HepG2 (cell line): ENCODE results near the gene MDH1. TPM values are rescaled to one million over a fixed set of nuclear protein-coding genes. Genes with fewer than 3 reads are reported as not detected.

Experiments
- ATF1 ChIP-seq: IDR thresholded peaks from 2 replicates; pipeline ENCODE4 v1.6.1; 2016; ENCODE audit warnings: mild to moderate bottlenecking, control low read depth
- ATRX ChIP-seq: sonication (generic); formaldehyde crosslinking; IDR thresholded peaks from 2 replicates; pipeline ENCODE4 v1.4.0; 2020; ENCODE audit warnings: missing genetic modification reagents, borderline replicate concordance
- CREM ChIP-seq, 2 experiments: sonication (generic) in 1 of 2; formaldehyde crosslinking in 1 of 2; IDR thresholded peaks; 2 replicates each; pipeline versions ENCODE4 v1.4.0 to v1.6.1; 2016 to 2020; ENCODE audit warnings: antibody characterized with exemption in 1 of 2, mild to moderate bottlenecking in 1 of 2, missing genetic modification reagents in 1 of 2
- ESRRA ChIP-seq: sonication (generic); formaldehyde crosslinking; IDR thresholded peaks from 2 replicates; pipeline ENCODE4 v1.5.1; 2020; ENCODE audit warnings: mild to moderate bottlenecking, low read depth, missing genetic modification reagents
- FIP1L1 ChIP-seq: fragments of 200-400 bp; formaldehyde crosslinking; IDR thresholded peaks from 2 replicates; pipeline ENCODE4 v1.6.1; 2018; ENCODE audit warnings: low read depth, mild to moderate bottlenecking, low read length, moderate library complexity, borderline replicate concordance; ENCODE audit not compliant: insufficient read depth
- MIER3 ChIP-seq: IDR thresholded peaks from 2 replicates; pipeline ENCODE4 v1.6.1; 2016; ENCODE audit warnings: missing compliant biosample characterization, borderline replicate concordance
- MIXL1 ChIP-seq: IDR thresholded peaks from 2 replicates; pipeline ENCODE4 v1.6.1; 2016
- RELA ChIP-seq: sonication (generic); formaldehyde crosslinking; IDR thresholded peaks from 2 replicates; pipeline ENCODE4 v1.4.0; 2020; ENCODE audit warnings: missing genetic modification reagents
- SP140L ChIP-seq: sonication (generic); formaldehyde crosslinking; IDR thresholded peaks from 2 replicates; pipeline ENCODE4 v1.4.0; 2020; ENCODE audit warnings: missing genetic modification reagents, borderline replicate concordance
- TCF7L2 ChIP-seq: IDR thresholded peaks from 2 replicates; pipeline ENCODE4 v1.6.1; 2011; ENCODE audit warnings: mild to moderate bottlenecking, low read depth, low read length, moderate library complexity
- YEATS4 ChIP-seq: sonication (generic); formaldehyde crosslinking; IDR thresholded peaks from 2 replicates; pipeline ENCODE4 v1.4.0; 2020; ENCODE audit warnings: missing genetic modification reagents, borderline replicate concordance
- ZBTB3 ChIP-seq: sonication (generic); formaldehyde crosslinking; IDR thresholded peaks from 2 replicates; pipeline ENCODE4 v1.4.0; 2020; ENCODE audit warnings: low read depth, mild to moderate bottlenecking, moderate library complexity, missing genetic modification reagents, borderline replicate concordance
- ZFYVE20 ChIP-seq: sonication (generic); formaldehyde crosslinking; IDR thresholded peaks from 2 replicates; pipeline ENCODE4 v1.8.0; 2023; ENCODE audit warnings: low read depth, mild to moderate bottlenecking, moderate library complexity, missing genetic modification reagents, borderline replicate concordance
- ZNF224 ChIP-seq: sonication (generic); formaldehyde crosslinking; IDR thresholded peaks from 2 replicates; pipeline ENCODE4 v1.5.0; 2020; ENCODE audit warnings: mild to moderate bottlenecking, missing genetic modification reagents
- ZNF337 ChIP-seq: sonication (generic); formaldehyde crosslinking; IDR thresholded peaks from 2 replicates; pipeline ENCODE4 v1.5.1; 2020; ENCODE audit warnings: missing genetic modification reagents, low read depth, mild to moderate bottlenecking, borderline replicate concordance
- ZNF460 ChIP-seq: sonication (generic); formaldehyde crosslinking; IDR thresholded peaks from 2 replicates; pipeline ENCODE4 v1.5.1; 2020; ENCODE audit warnings: missing genetic modification reagents, mild to moderate bottlenecking, borderline replicate concordance
- ZNF496 ChIP-seq: sonication (generic); formaldehyde crosslinking; IDR thresholded peaks from 2 replicates; pipeline ENCODE4 v1.8.1; 2023; ENCODE audit warnings: mild to moderate bottlenecking, moderate library complexity, missing genetic modification reagents; ENCODE audit not compliant: insufficient replicate concordance
- ZNF644 ChIP-seq: IDR thresholded peaks from 2 replicates; pipeline ENCODE4 v1.6.1; 2016; ENCODE audit warnings: low read depth
- ZNF768 ChIP-seq: sonication (generic); formaldehyde crosslinking; IDR thresholded peaks from 2 replicates; pipeline ENCODE4 v1.4.0; 2020; ENCODE audit warnings: missing genetic modification reagents
- ZNF772 ChIP-seq: sonication (generic); formaldehyde crosslinking; IDR thresholded peaks from 2 replicates; pipeline ENCODE4 v1.5.0; 2020; ENCODE audit warnings: mild to moderate bottlenecking, missing genetic modification reagents
- ZSCAN29 ChIP-seq: sonication (generic); formaldehyde crosslinking; conservative IDR thresholded peaks from 2 replicates; pipeline ENCODE4 v1.4.0; 2020; ENCODE audit warnings: mild to moderate bottlenecking, missing genetic modification reagents
- polyA plus RNA-seq, 8 experiments: library from polyadenylated mRNA; depleted of rRNA in 3 of 8; stranded (reverse) in 7 of 8; unstranded in 1 of 8; fragments of >200 nt; fragmentation: Illumina TruSeq in 4 of 8; extraction: Trizol in 4 of 8; gene quantifications; 2 replicates each; pipeline versions ENCODE4 v1.2.1 to v1.2.3, GENCODE V29; 2011 to 2016; ENCODE audit warnings: low read depth in 4 of 8, missing spikeins in 1 of 8, mixed read lengths in 1 of 8; ENCODE audit not compliant: insufficient read depth in 1 of 8
- total RNA-seq, 5 experiments: library from RNA; depleted of rRNA; stranded (reverse); fragments of >200 nt; fragmentation: Illumina TruSeq; extraction: Trizol; gene quantifications; 2 replicates each; pipeline ENCODE4 v1.2.3, GENCODE V29; 2016; ENCODE audit warnings: low read depth in 1 of 5
- TF ChIP-seq, protein P1 (sequence below): IDR thresholded peaks from 2 replicates; pipeline ENCODE4 v1.6.1; 2016; ENCODE audit warnings: missing compliant biosample characterization, missing genetic modification reagents, borderline replicate concordance
- TF ChIP-seq, protein P2 (sequence below): sonication (generic); formaldehyde crosslinking; IDR thresholded peaks from 2 replicates; pipeline ENCODE4 v1.4.0; 2020; ENCODE audit warnings: missing genetic modification reagents, borderline replicate concordance
- TF ChIP-seq, protein P3 (sequence below): IDR thresholded peaks from 2 replicates; pipeline ENCODE4 v1.6.1; 2012; ENCODE audit warnings: low read depth, low read length, improper control_type of control experiment
- TF ChIP-seq, protein P4 (sequence below): sonication (generic); formaldehyde crosslinking; IDR thresholded peaks from 2 replicates; pipeline ENCODE4 v1.4.0; 2020; ENCODE audit warnings: missing genetic modification reagents; ENCODE audit errors: not compliant biosample characterization

Gene MDH1
- total and polyA plus RNA-seq, 2 of the 13 experiments (the other 11 are each of a cell fraction or from before 2014, with no cell fraction given) = 293 to 415 TPM

DNA sequence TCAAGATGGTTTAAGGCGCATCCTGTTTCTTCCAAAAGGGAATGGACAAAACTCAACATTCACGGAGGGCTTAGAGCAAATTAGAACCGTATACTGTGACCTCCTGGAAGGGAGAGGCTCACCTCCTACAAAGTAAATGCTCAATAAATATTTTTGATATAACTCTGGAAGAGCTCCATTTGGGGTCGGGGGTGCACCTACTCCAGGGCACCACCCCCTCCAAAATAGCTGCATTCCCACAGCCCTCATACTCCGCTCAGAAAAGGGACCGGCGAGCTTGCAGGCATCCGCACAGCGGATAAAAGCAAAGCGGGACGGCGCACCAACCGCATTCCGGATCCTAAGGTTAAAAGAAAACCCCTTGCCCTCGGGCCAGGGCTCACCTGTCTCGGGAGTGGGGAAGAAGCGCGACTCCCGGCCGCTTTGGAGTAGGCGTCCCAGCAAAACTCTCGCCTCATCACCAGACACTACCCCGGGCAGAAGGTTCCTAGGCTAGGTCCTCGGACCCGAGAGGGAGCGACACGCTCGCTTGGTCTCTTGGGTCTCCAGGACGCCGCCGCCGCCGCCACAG lies 864 bp upstream of the MDH1 start (continued):
- TF ChIP-seq, protein P1, sequence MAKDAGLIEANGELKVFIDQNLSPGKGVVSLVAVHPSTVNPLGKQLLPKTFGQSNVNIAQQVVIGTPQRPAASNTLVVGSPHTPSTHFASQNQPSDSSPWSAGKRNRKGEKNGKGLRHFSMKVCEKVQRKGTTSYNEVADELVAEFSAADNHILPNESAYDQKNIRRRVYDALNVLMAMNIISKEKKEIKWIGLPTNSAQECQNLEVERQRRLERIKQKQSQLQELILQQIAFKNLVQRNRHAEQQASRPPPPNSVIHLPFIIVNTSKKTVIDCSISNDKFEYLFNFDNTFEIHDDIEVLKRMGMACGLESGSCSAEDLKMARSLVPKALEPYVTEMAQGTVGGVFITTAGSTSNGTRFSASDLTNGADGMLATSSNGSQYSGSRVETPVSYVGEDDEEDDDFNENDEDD (CRISPR knock-in tag) = no peak
- TF ChIP-seq ZNF772 (CRISPR knock-in tag) = no peak
- TF ChIP-seq RELA (CRISPR knock-in tag) = 0 out of 2 replicates have a peak, but pooled peaks have one; percentile 12
- no peak for TF ChIP-seq TCF7L2
- TF ChIP-seq YEATS4 (CRISPR knock-in tag) = peak; percentile 35; the same call in 1 of the 2 replicates
- no peak for TF ChIP-seq MIXL1 (CRISPR knock-in tag)
- TF ChIP-seq ZFYVE20 (CRISPR knock-in tag) = no peak
- TF ChIP-seq ZNF224 = no peak
- no peak for TF ChIP-seq ATRX (CRISPR knock-in tag)
- TF ChIP-seq SP140L = no peak
- TF ChIP-seq CREM (IDR thresholded peaks at IDR 0.05) = no peak
- no peak for TF ChIP-seq CREM (CRISPR knock-in tag; IDR thresholded peaks at IDR 0.05)
- TF ChIP-seq, protein P2, sequence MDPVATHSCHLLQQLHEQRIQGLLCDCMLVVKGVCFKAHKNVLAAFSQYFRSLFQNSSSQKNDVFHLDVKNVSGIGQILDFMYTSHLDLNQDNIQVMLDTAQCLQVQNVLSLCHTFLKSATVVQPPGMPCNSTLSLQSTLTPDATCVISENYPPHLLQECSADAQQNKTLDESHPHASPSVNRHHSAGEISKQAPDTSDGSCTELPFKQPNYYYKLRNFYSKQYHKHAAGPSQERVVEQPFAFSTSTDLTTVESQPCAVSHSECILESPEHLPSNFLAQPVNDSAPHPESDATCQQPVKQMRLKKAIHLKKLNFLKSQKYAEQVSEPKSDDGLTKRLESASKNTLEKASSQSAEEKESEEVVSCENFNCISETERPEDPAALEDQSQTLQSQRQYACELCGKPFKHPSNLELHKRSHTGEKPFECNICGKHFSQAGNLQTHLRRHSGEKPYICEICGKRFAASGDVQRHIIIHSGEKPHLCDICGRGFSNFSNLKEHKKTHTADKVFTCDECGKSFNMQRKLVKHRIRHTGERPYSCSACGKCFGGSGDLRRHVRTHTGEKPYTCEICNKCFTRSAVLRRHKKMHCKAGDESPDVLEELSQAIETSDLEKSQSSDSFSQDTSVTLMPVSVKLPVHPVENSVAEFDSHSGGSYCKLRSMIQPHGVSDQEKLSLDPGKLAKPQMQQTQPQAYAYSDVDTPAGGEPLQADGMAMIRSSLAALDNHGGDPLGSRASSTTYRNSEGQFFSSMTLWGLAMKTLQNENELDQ (CRISPR knock-in tag) = peak; percentile 55; the same call in 1 of the 2 replicates
- TF ChIP-seq ZNF496 (CRISPR knock-in tag) = no peak
- TF ChIP-seq ATF1 (CRISPR knock-in tag) = no peak
- no peak; the same call in 1 of the 2 replicates for TF ChIP-seq ESRRA (CRISPR knock-in tag)
- 0 out of 2 replicates have a peak, but pooled peaks have one; percentile 31 for TF ChIP-seq ZSCAN29
- no peak for TF ChIP-seq FIP1L1
- TF ChIP-seq ZBTB3 = 0 out of 2 replicates have a peak, but pooled peaks have one; percentile 0
- TF ChIP-seq ZNF337 = no peak
- TF ChIP-seq, protein P3, sequence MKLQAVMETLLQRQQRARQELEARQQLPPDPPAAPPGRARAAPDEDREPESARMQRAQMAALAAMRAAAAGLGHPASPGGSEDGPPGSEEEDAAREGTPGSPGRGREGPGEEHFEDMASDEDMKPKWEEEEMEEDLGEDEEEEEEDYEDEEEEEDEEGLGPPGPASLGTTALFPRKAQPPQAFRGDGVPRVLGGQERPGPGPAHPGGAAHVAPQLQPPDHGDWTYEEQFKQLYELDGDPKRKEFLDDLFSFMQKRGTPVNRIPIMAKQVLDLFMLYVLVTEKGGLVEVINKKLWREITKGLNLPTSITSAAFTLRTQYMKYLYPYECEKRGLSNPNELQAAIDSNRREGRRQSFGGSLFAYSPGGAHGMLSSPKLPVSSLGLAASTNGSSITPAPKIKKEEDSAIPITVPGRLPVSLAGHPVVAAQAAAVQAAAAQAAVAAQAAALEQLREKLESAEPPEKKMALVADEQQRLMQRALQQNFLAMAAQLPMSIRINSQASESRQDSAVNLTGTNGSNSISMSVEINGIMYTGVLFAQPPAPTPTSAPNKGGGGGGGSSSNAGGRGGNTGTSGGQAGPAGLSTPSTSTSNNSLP = no peak
- TF ChIP-seq, protein P4, sequence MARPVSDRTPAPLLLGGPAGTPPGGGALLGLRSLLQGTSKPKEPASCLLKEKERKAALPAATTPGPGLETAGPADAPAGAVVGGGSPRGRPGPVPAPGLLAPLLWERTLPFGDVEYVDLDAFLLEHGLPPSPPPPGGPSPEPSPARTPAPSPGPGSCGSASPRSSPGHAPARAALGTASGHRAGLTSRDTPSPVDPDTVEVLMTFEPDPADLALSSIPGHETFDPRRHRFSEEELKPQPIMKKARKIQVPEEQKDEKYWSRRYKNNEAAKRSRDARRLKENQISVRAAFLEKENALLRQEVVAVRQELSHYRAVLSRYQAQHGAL (CRISPR knock-in tag) = no peak
- TF ChIP-seq ZNF644 (CRISPR knock-in tag) = no peak
- TF ChIP-seq ZNF460 (CRISPR knock-in tag) = no peak
- no peak for TF ChIP-seq MIER3 (CRISPR knock-in tag)
- peak; percentile 61; the same call in 1 of the 2 replicates for TF ChIP-seq ZNF768
